WERI-Rb-1 (cell line): ENCODE results near the gene RPL31.
"Not testable (repeated sequence)": the region's sequence is repeated elsewhere in the genome, so short reads cannot be mapped to it uniquely, and the experiment has no call there.

ENCODE experiments used
- DNase-seq: peaks from one replicate; pipeline ENCODE4 v3.0.0-alpha.2; 2020
- H3K27ac ChIP-seq: fragments of 250-450 bp; sonication (Bioruptor Pico); 2 replicates; pipeline ENCODE4 v1.5.1; 2020; ENCODE audit warnings: mild to moderate bottlenecking, moderate library complexity
- H3K27me3 ChIP-seq: fragments of 250-450 bp; sonication (Bioruptor Pico); 2 replicates; pipeline ENCODE4 v1.5.1; 2021; ENCODE audit warnings: mild to moderate bottlenecking, low read depth, moderate library complexity; ENCODE audit not compliant: insufficient read depth, severe bottlenecking
- H3K36me3 ChIP-seq: fragments of 250-450 bp; sonication (Bioruptor Pico); 2 replicates; pipeline ENCODE4 v1.5.1; 2020; ENCODE audit warnings: mild to moderate bottlenecking, moderate library complexity
- H3K4me3 ChIP-seq: 2 replicates; pipeline ENCODE4 v1.5.1; 2011; ENCODE audit warnings: low read depth, mild to moderate bottlenecking, control low read depth, low read length
- H3K9me3 ChIP-seq: fragments of 250-450 bp; sonication (Bioruptor Pico); 2 replicates; pipeline ENCODE4 v1.5.1; 2021; ENCODE audit warnings: mild to moderate bottlenecking, moderate library complexity; ENCODE audit not compliant: severe bottlenecking
- CTCF ChIP-seq: IDR thresholded peaks from 2 replicates; pipeline ENCODE4 v1.5.1; 2011; ENCODE audit warnings: low read depth, mild to moderate bottlenecking, control low read depth, inconsistent platforms, low read length

RPL31 gene

GRCh38 chr2:101040761-101041160, 38.7 kb downstream of the RPL31 start:
- Histone ChIP-seq H3K27me3 (no peaks in the 10 kb centered on the region), H3K4me3 (no peak overlapping the region), H3K36me3 (peaks cover 55% of the 10 kb centered on the region), H3K27ac (no peak overlapping the region), H3K9me3 (no peaks in the 10 kb centered on the region)
- no peak for TF ChIP-seq CTCF
- no peak for DNase-seq

- Histone ChIP-seq H3K27ac (no peak overlapping the region), H3K36me3 (peaks cover 52% of the 10 kb centered on the region), H3K27me3 (no peaks in the 10 kb centered on the region), H3K4me3 (no peak overlapping the region), H3K9me3 (no peaks in the 10 kb centered on the region)
- no peak for DNase-seq
- TF ChIP-seq CTCF: no peak
These were observed 39.3 kb downstream of the RPL31 start for GRCh38 chr2:101041413-101041812.

- no peak for TF ChIP-seq CTCF
- H3K27ac ChIP-seq: no peak overlapping the region
- H3K4me3 ChIP-seq: no peak overlapping the region
- H3K9me3 ChIP-seq: no peaks in the 10 kb centered on the region
- H3K36me3 ChIP-seq: peaks cover 43% of the 10 kb centered on the region
- H3K27me3 ChIP-seq: no peaks in the 10 kb centered on the region
- no peak for DNase-seq
These were observed 43.2 kb downstream of the RPL31 start for GRCh38 chr2:101045330-101045729.

GRCh38 chr2:101047075-101047766, 45.1 kb downstream of the RPL31 start:
- H3K36me3 ChIP-seq: peaks cover 51% of the 10 kb centered on the region
- H3K9me3 ChIP-seq: no peaks in the 10 kb centered on the region
- no peaks in the 10 kb centered on the region for H3K27me3 ChIP-seq
- TF ChIP-seq CTCF: no peak
- no peak overlapping the region for H3K27ac ChIP-seq
- no peak overlapping the region for H3K4me3 ChIP-seq
- no peak for DNase-seq

- no peak overlapping the region for H3K4me3 ChIP-seq
- DNase-seq: no peak
- peaks cover 51% of the 10 kb centered on the region for H3K36me3 ChIP-seq
- no peak for TF ChIP-seq CTCF
- no peaks in the 10 kb centered on the region for H3K9me3 ChIP-seq
- no peak overlapping the region for H3K27ac ChIP-seq
- H3K27me3 ChIP-seq: no peaks in the 10 kb centered on the region
These were observed 45.7 kb downstream of the RPL31 start for GRCh38 chr2:101047774-101048173.

GRCh38 chr2:101048756-101049155, 46.7 kb downstream of the RPL31 start:
- no peak overlapping the region for H3K27ac ChIP-seq
- no peaks in the 10 kb centered on the region for H3K27me3 ChIP-seq
- no peak for DNase-seq
- H3K9me3 ChIP-seq: no peaks in the 10 kb centered on the region
- no peak overlapping the region for H3K4me3 ChIP-seq
- TF ChIP-seq CTCF: no peak
- peaks cover 58% of the 10 kb centered on the region for H3K36me3 ChIP-seq

GRCh38 chr2:101050886-101051285, 48.8 kb downstream of the RPL31 start:
- H3K9me3 ChIP-seq, H3K4me3 ChIP-seq, H3K27ac ChIP-seq, DNase-seq, H3K27me3 ChIP-seq: not testable (repeated sequence)
- peaks cover 61% of the 10 kb centered on the region for H3K36me3 ChIP-seq
